ENCODE measurements around the gene POLR2F. TPM values are rescaled to one million over a fixed set of nuclear protein-coding genes. Genes with fewer than 3 reads are reported as not detected.

POLR2F gene
- total RNA-seq, 2 donors from 2014 or later = 25.9 to 27.7 TPM

GRCh38 chr22:37999236-37999635 lies 45.7 kb downstream of the POLR2F start:
- Mint-ChIP-seq H3K36me3 (ENCODE audit: low read depth) (peaks cover 3% of the 10 kb centered on the region), H3K4me3 (no peak overlapping the region), H3K27ac (no peak overlapping the region), H3K27me3 (no peaks in the 10 kb centered on the region), H3K4me1 (peaks cover 7% of the 10 kb centered on the region)
- H3K9me3 ChIP-seq (ENCODE audit: control insufficient read depth, low read length, poor library complexity, severe bottlenecking) = no peaks in the 10 kb centered on the region
- ATAC-seq (no peak), DNase-seq (no peak)

- Mint-ChIP-seq H3K36me3 (ENCODE audit: low read depth) (peaks cover 3% of the 10 kb centered on the region), H3K4me1 (peaks cover 7% of the 10 kb centered on the region), H3K27ac (no peak overlapping the region), H3K27me3 (no peaks in the 10 kb centered on the region), H3K4me3 (no peak overlapping the region)
- H3K9me3 ChIP-seq (ENCODE audit: control insufficient read depth, low read length, poor library complexity, severe bottlenecking) = no peaks in the 10 kb centered on the region
- no peak for DNase-seq
- ATAC-seq = peak; percentile 18
Measured at GRCh38 chr22:37999640-38000272, 46.3 kb downstream of the POLR2F start.

- H3K4me1 Mint-ChIP-seq = peaks cover 11% of the 10 kb centered on the region
- DNase-seq (no peak), ATAC-seq (no peak)
- peak overlapping the region; percentile 47 for H3K27ac Mint-ChIP-seq
- H3K9me3 ChIP-seq (ENCODE audit: control insufficient read depth, low read length, poor library complexity, severe bottlenecking) = no peaks in the 10 kb centered on the region
- H3K27me3 Mint-ChIP-seq = no peaks in the 10 kb centered on the region
- no peak overlapping the region for H3K4me3 Mint-ChIP-seq
- no peaks in the 10 kb centered on the region for H3K36me3 Mint-ChIP-seq (ENCODE audit: low read depth)
Measured at GRCh38 chr22:38005943-38006342, 52.4 kb downstream of the POLR2F start.

- no peaks in the 10 kb centered on the region for H3K36me3 Mint-ChIP-seq (ENCODE audit: low read depth)
- ATAC-seq (no peak), DNase-seq (no peak)
- H3K4me3 Mint-ChIP-seq = no peak overlapping the region
- no peaks in the 10 kb centered on the region for H3K27me3 Mint-ChIP-seq
- no peaks in the 10 kb centered on the region for H3K9me3 ChIP-seq (ENCODE audit: control insufficient read depth, low read length, poor library complexity, severe bottlenecking)
- peaks cover 8% of the 10 kb centered on the region for H3K4me1 Mint-ChIP-seq
- H3K27ac Mint-ChIP-seq = no peak overlapping the region
Measured at GRCh38 chr22:38006906-38007305, 53.4 kb downstream of the POLR2F start.

GRCh38 chr22:38007330-38007902 lies 53.9 kb downstream of the POLR2F start:
- Mint-ChIP-seq H3K4me1 (peaks cover 8% of the 10 kb centered on the region), H3K4me3 (no peak overlapping the region), H3K27ac (no peak overlapping the region), H3K36me3 (ENCODE audit: low read depth) (no peaks in the 10 kb centered on the region), H3K27me3 (no peaks in the 10 kb centered on the region)
- DNase-seq (no peak), ATAC-seq (no peak)
- no peaks in the 10 kb centered on the region for H3K9me3 ChIP-seq (ENCODE audit: control insufficient read depth, low read length, poor library complexity, severe bottlenecking)

- Mint-ChIP-seq H3K4me1 (peaks cover 8% of the 10 kb centered on the region), H3K27me3 (no peaks in the 10 kb centered on the region), H3K4me3 (no peak overlapping the region), H3K27ac (peak overlapping the region; percentile 86), H3K36me3 (ENCODE audit: low read depth) (no peaks in the 10 kb centered on the region)
- DNase-seq = no peak
- no peak for ATAC-seq
- no peaks in the 10 kb centered on the region for H3K9me3 ChIP-seq (ENCODE audit: control insufficient read depth, low read length, poor library complexity, severe bottlenecking)
Measured at GRCh38 chr22:38009000-38009806, 55.7 kb downstream of the POLR2F start.

- no peaks in the 10 kb centered on the region for H3K9me3 ChIP-seq (ENCODE audit: control insufficient read depth, low read length, poor library complexity, severe bottlenecking)
- no peak overlapping the region for H3K27ac Mint-ChIP-seq
- H3K36me3 Mint-ChIP-seq (ENCODE audit: low read depth) = no peaks in the 10 kb centered on the region
- DNase-seq (no peak), ATAC-seq (no peak)
- H3K4me1 Mint-ChIP-seq = peaks cover 8% of the 10 kb centered on the region
- H3K4me3 Mint-ChIP-seq = peak overlapping the region; percentile 28
- no peaks in the 10 kb centered on the region for H3K27me3 Mint-ChIP-seq
Measured at GRCh38 chr22:38012604-38013072, 59.1 kb downstream of the POLR2F start.

GRCh38 chr22:38014083-38014482 lies 60.6 kb downstream of the POLR2F start:
- Mint-ChIP-seq H3K36me3 (ENCODE audit: low read depth) (no peaks in the 10 kb centered on the region), H3K4me3 (no peak overlapping the region), H3K27me3 (no peaks in the 10 kb centered on the region), H3K4me1 (peaks cover 4% of the 10 kb centered on the region), H3K27ac (no peak overlapping the region)
- no peak for DNase-seq
- H3K9me3 ChIP-seq (ENCODE audit: control insufficient read depth, low read length, poor library complexity, severe bottlenecking) = no peaks in the 10 kb centered on the region
- no peak for ATAC-seq

GRCh38 chr22:38016182-38017151 lies 63.0 kb downstream of the POLR2F start:
- Mint-ChIP-seq H3K27me3 (no peaks in the 10 kb centered on the region), H3K36me3 (ENCODE audit: low read depth) (no peaks in the 10 kb centered on the region), H3K4me3 (no peak overlapping the region), H3K4me1 (no peaks in the 10 kb centered on the region), H3K27ac (no peak overlapping the region)
- ATAC-seq (no peak), DNase-seq (no peak)
- H3K9me3 ChIP-seq (ENCODE audit: control insufficient read depth, low read length, poor library complexity, severe bottlenecking) = no peaks in the 10 kb centered on the region

- no peak overlapping the region for H3K4me3 Mint-ChIP-seq
- no peaks in the 10 kb centered on the region for H3K36me3 Mint-ChIP-seq (ENCODE audit: low read depth)
- H3K27me3 Mint-ChIP-seq = no peaks in the 10 kb centered on the region
- no peak for DNase-seq
- no peak for ATAC-seq
- no peak overlapping the region for H3K27ac Mint-ChIP-seq
- H3K9me3 ChIP-seq (ENCODE audit: control insufficient read depth, low read length, poor library complexity, severe bottlenecking) = no peaks in the 10 kb centered on the region
- no peaks in the 10 kb centered on the region for H3K4me1 Mint-ChIP-seq
Measured at GRCh38 chr22:38017272-38017920, 63.9 kb downstream of the POLR2F start.

GRCh38 chr22:38017939-38018885 lies 64.7 kb downstream of the POLR2F start:
- no peaks in the 10 kb centered on the region for H3K27me3 Mint-ChIP-seq
- H3K4me1 Mint-ChIP-seq = no peaks in the 10 kb centered on the region
- no peak for DNase-seq
- H3K4me3 Mint-ChIP-seq = no peak overlapping the region
- ATAC-seq = no peak
- H3K27ac Mint-ChIP-seq = no peak overlapping the region
- no peaks in the 10 kb centered on the region for H3K9me3 ChIP-seq (ENCODE audit: control insufficient read depth, low read length, poor library complexity, severe bottlenecking)
- H3K36me3 Mint-ChIP-seq (ENCODE audit: low read depth) = no peaks in the 10 kb centered on the region
